HepG2 (cell line): ENCODE data around the gene GPC6. TPM values are rescaled to one million over a fixed set of nuclear protein-coding genes. Genes with fewer than 3 reads are reported as not detected.

Experiments
- ATF7 ChIP-seq, 2 experiments: fragments of 450-650 bp in 1 of 2; sonication (generic) in 1 of 2; formaldehyde crosslinking in 1 of 2; IDR thresholded peaks; 2 replicates each; pipeline versions ENCODE4 v1.4.0 to v1.6.1; 2016 to 2020; ENCODE audit warnings: antibody characterized with exemption in 1 of 2, mild to moderate bottlenecking in 1 of 2, missing genetic modification reagents in 1 of 2
- DMTF1 ChIP-seq: sonication (generic); formaldehyde crosslinking; IDR thresholded peaks from 2 replicates; pipeline ENCODE4 v1.4.0; 2020; ENCODE audit warnings: mild to moderate bottlenecking, missing genetic modification reagents
- ELK4 ChIP-seq: sonication (generic); formaldehyde crosslinking; IDR thresholded peaks from 2 replicates; pipeline ENCODE4 v1.9.0; 2021; ENCODE audit warnings: missing genetic modification reagents, borderline replicate concordance
- FLYWCH1 ChIP-seq: sonication (generic); formaldehyde crosslinking; IDR thresholded peaks from 2 replicates; pipeline ENCODE4 v1.8.1; 2023; ENCODE audit warnings: mild to moderate bottlenecking, missing genetic modification reagents
- GRHL1 ChIP-seq: sonication (generic); formaldehyde crosslinking; conservative IDR thresholded peaks from 2 replicates; pipeline ENCODE4 v1.8.0; 2022; ENCODE audit warnings: missing genetic modification reagents
- ONECUT2 ChIP-seq: sonication (generic); formaldehyde crosslinking; IDR thresholded peaks from 2 replicates; pipeline ENCODE4 v1.4.0; 2020; ENCODE audit warnings: missing genetic modification reagents
- PHF21A ChIP-seq: sonication (generic); formaldehyde crosslinking; IDR thresholded peaks from 2 replicates; pipeline ENCODE4 v1.5.0; 2020; ENCODE audit warnings: mild to moderate bottlenecking, missing genetic modification reagents
- THAP11 ChIP-seq: IDR thresholded peaks from 2 replicates; pipeline ENCODE4 v1.6.1; 2016; ENCODE audit warnings: missing biosample characterization, missing genetic modification reagents
- YEATS4 ChIP-seq: sonication (generic); formaldehyde crosslinking; IDR thresholded peaks from 2 replicates; pipeline ENCODE4 v1.4.0; 2020; ENCODE audit warnings: missing genetic modification reagents, borderline replicate concordance
- ZNF205 ChIP-seq: IDR thresholded peaks from 2 replicates; pipeline ENCODE4 v1.6.1; 2018; ENCODE audit warnings: missing biosample characterization, missing genetic modification reagents
- ZNF274 ChIP-seq: sonication (generic); formaldehyde crosslinking; IDR thresholded peaks from 2 replicates; pipeline ENCODE4 v1.5.1; 2020; ENCODE audit warnings: mild to moderate bottlenecking, missing genetic modification reagents
- ZNF580 ChIP-seq: IDR thresholded peaks from 2 replicates; pipeline ENCODE4 v1.6.1; 2016; ENCODE audit warnings: low read depth, borderline replicate concordance
- ZNF674 ChIP-seq: sonication (generic); formaldehyde crosslinking; IDR thresholded peaks from 2 replicates; pipeline ENCODE4 v1.5.0; 2020; ENCODE audit warnings: low read depth, mild to moderate bottlenecking, missing genetic modification reagents
- ZSCAN21 ChIP-seq: sonication (generic); formaldehyde crosslinking; IDR thresholded peaks from 2 replicates; pipeline ENCODE4 v1.8.0; 2022; ENCODE audit warnings: mild to moderate bottlenecking, missing genetic modification reagents, moderate library complexity, borderline replicate concordance
- polyA plus RNA-seq, 8 experiments: library from polyadenylated mRNA; depleted of rRNA in 3 of 8; stranded (reverse) in 7 of 8; unstranded in 1 of 8; fragments of >200 nt; fragmentation: Illumina TruSeq in 4 of 8; extraction: Trizol in 4 of 8; gene quantifications; 2 replicates each; pipeline versions ENCODE4 v1.2.1 to v1.2.3, GENCODE V29; 2011 to 2016; ENCODE audit warnings: low read depth in 4 of 8, missing spikeins in 1 of 8, mixed read lengths in 1 of 8; ENCODE audit not compliant: insufficient read depth in 1 of 8
- total RNA-seq, 5 experiments: library from RNA; depleted of rRNA; stranded (reverse); fragments of >200 nt; fragmentation: Illumina TruSeq; extraction: Trizol; gene quantifications; 2 replicates each; pipeline ENCODE4 v1.2.3, GENCODE V29; 2016; ENCODE audit warnings: low read depth in 1 of 5

GPC6 gene
- total and polyA plus RNA-seq, 2 of the 13 experiments (the other 11 are each of a cell fraction or from before 2014, with no cell fraction given) = 24.5 to 33.9 TPM

- TF ChIP-seq ZSCAN21 (CRISPR knock-in tag) = peak; percentile 26; the same call in 1 of the 2 replicates
- TF ChIP-seq ONECUT2 (CRISPR knock-in tag) = no peak
- no peak for TF ChIP-seq FLYWCH1 (CRISPR knock-in tag)
- peak; percentile 40; the same call in 1 of the 2 replicates for TF ChIP-seq YEATS4
- TF ChIP-seq ZNF274 = no peak
- TF ChIP-seq ZNF205 (CRISPR knock-in tag) = no peak
- TF ChIP-seq ATF7 (IDR thresholded peaks at IDR 0.05) = no peak
- no peak for TF ChIP-seq ATF7 (CRISPR knock-in tag; IDR thresholded peaks at IDR 0.05)
- 0 out of 2 replicates have a peak, but pooled peaks have one; percentile 43 for TF ChIP-seq ZNF580 (CRISPR knock-in tag)
- TF ChIP-seq ELK4 (CRISPR knock-in tag) = no peak
- TF ChIP-seq PHF21A (CRISPR knock-in tag) = 0 out of 2 replicates have a peak, but pooled peaks have one; percentile 9
- TF ChIP-seq GRHL1 (CRISPR knock-in tag) = no peak
- TF ChIP-seq ZNF674 (CRISPR knock-in tag) = no peak
- TF ChIP-seq DMTF1 (CRISPR knock-in tag) = no peak
- TF ChIP-seq THAP11 = peak; percentile 29; the same call in 1 of the 2 replicates
- TF ChIP-seq, all 625 proteins: peak for 100
Measured at GRCh38 chr13:93226623-93227279, at the start of gene GPC6 (continued).
